Naive thymus-derived CD8-positive, alpha-beta T cell (primary cell): ENCODE data around the gene WIZ. TPM values are rescaled to one million over a fixed set of nuclear protein-coding genes. Genes with fewer than 3 reads are reported as not detected.
A peak's percentile ranks its signal among the peaks of the same experiment; 100 is the strongest.

Source experiments
- ATAC-seq, 2 donors: fragments of 150-1000 bp; cut with Tn5 transposase in 1 of 2; sonication (Bioruptor Pico), chemical (Tn5 transposase) in 1 of 2; 1 replicate in 1 of 2; 2 replicates in 1 of 2; pipeline ENCODE4 v1.10.0; 2021; ENCODE audit warnings: mild to moderate bottlenecking in 2 of 2, moderate library complexity in 2 of 2
- POLR2A ChIA-PET: fragments of 350-600 bp; sonication (Branson Sonifier 250); formaldehyde crosslinking; loops from one replicate; lab custom pipeline; 2021; ENCODE audit warnings: antibody characterized with exemption; lab: Charles Lee
- DNase-seq, 10 donors: peaks; one replicate each; pipeline versions ENCODE4 v3.0.0 to v3.0.0-alpha.2; 2020 to 2022
- H3K27ac Mint-ChIP-seq, 10 donors: one replicate each; pipeline ENCODE4 v1.8.0; 2020 to 2022; ENCODE audit warnings: mild to moderate bottlenecking in 10 of 10, mixed read lengths in 10 of 10, moderate library complexity in 4 of 10, inconsistent platforms in 1 of 10
- H3K27me3 Mint-ChIP-seq, 5 donors: one replicate each; pipeline ENCODE4 v1.8.0; 2021 to 2022; ENCODE audit warnings: mixed read lengths in 5 of 5
- H3K36me3 Mint-ChIP-seq, 3 donors: one replicate each; pipeline ENCODE4 v1.8.0; 2020 to 2022; ENCODE audit warnings: mixed read lengths in 3 of 3, mild to moderate bottlenecking in 2 of 3, inconsistent platforms in 1 of 3
- H3K4me1 Mint-ChIP-seq, 4 donors: one replicate each; pipeline ENCODE4 v1.8.0; 2021 to 2022; ENCODE audit warnings: mixed read lengths in 4 of 4
- H3K4me3 Mint-ChIP-seq, 10 donors: one replicate each; pipeline ENCODE4 v1.8.0; 2020 to 2022; ENCODE audit warnings: mild to moderate bottlenecking in 10 of 10, mixed read lengths in 10 of 10, moderate library complexity in 6 of 10, inconsistent platforms in 1 of 10
- H3K9me3 Mint-ChIP-seq, 9 donors: one replicate each; pipeline ENCODE4 v1.8.0; 2020 to 2022; ENCODE audit warnings: mixed read lengths in 9 of 9, mild to moderate bottlenecking in 3 of 9, inconsistent platforms in 1 of 9, moderate library complexity in 1 of 9
- polyA plus RNA-seq, 3 donors: library from polyadenylated mRNA; unstranded; fragments of 300-500 nt; fragmentation: Illumina TruSeq; gene quantifications; one replicate each; pipeline ENCODE4 v1.2.3, GENCODE V29; 2021
- total RNA-seq, 8 experiments: library from RNA in 2 of 8; stranded (reverse) in 2 of 8; gene quantifications; one replicate each; pipeline ENCODE4 v1.2.3 and lab custom pipeline; 2021 to 2026

The WIZ gene
- total and polyA plus RNA-seq, 5 experiments from 2014 or later = 0.57 to 32.6 (median 2.0) TPM

DNA sequence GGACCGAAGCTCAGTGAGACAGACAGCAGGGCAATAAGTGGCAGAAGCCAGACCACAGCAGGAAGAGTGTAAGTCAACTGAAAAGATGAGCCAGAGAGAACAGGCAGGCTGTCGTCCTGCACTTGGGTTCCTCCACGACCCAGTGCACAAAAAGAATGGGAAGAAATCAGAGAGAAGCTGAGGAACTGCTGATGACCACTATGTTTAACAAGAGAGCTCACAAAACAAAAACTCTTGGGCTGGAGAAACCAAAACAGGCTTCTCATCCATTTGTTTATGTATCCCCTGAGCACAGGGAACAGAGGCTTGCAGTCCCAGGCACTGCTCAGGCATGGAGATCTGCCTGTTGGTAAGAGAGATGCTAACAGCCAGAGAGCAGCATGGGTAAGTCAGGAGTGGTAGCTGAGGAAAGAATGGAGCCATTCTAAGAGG, 45.0 kb downstream of the WIZ start:
- Mint-ChIP-seq H3K27me3 (no peaks in the 10 kb centered on the region), H3K9me3 (no peaks in the 10 kb centered on the region), H3K27ac (peak overlapping the region in 9 of 10 donors; percentile 27 to 90 (median 69)), H3K4me1 (peaks cover 12 to 62% (median 50%) of the 10 kb centered on the region in 4 donors), H3K4me3 (peak overlapping the region in 6 of 10 donors; percentile 1 to 47 (median 32)), H3K36me3 (peaks cover 0 to 83% (median 2%) of the 10 kb centered on the region in 3 donors)
- ATAC-seq = no peak
- POLR2A ChIA-PET = interaction anchor here (0.6 to 0.7 kb wide), 2 partner anchors 18 to 161 kb away, joined by 3 to 6 read pairs; no protein-coding TSS in a partner anchor
- no peak for DNase-seq

GRCh38 chr19:15404097-15404779, 45.5 kb downstream of the WIZ start:
- DNase-seq (no peak), ATAC-seq (no peak)
- Mint-ChIP-seq H3K27ac (peak overlapping the region in 9 of 10 donors; percentile 27 to 90 (median 66)), H3K36me3 (peaks cover 0 to 83% (median 2%) of the 10 kb centered on the region in 3 donors), H3K27me3 (no peaks in the 10 kb centered on the region), H3K9me3 (no peaks in the 10 kb centered on the region), H3K4me1 (peaks cover 12 to 57% (median 45%) of the 10 kb centered on the region in 4 donors), H3K4me3 (peak overlapping the region in 6 of 10 donors; percentile 1 to 47 (median 32))
- POLR2A ChIA-PET = interaction anchor here (0.7 kb wide), 1 partner anchor 18 kb away, joined by 3 read pairs; no protein-coding TSS in a partner anchor

DNA sequence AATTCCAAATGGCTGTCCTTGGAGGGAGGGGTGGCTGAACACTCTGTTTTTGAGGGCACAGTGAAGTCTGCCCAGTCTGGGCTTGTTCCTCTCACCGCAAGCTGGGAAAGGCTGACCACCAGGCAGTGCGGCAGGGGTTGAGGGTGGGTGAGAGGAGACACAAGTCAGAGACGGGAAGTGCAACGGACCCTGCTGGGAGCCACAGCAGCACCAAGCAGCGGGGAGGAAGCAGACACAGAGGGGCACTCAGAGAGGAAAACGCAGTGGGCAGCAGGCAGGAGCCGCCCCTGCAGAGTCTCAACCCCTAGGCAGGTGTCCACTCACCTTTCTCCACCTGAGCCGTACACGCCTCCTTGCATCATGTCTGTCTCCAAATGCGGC, 46.6 kb downstream of the WIZ start:
- DNase-seq = no peak
- no peak overlapping the region for H3K27ac Mint-ChIP-seq
- H3K36me3 Mint-ChIP-seq = peaks cover 0 to 79% (median 2%) of the 10 kb centered on the region in 3 donors

GRCh38 chr19:15402411-15403150, 47.2 kb downstream of the WIZ start:
- H3K27ac Mint-ChIP-seq = no peak overlapping the region
- POLR2A ChIA-PET = no interaction called here
- H3K4me3 Mint-ChIP-seq = no peak overlapping the region
- H3K36me3 Mint-ChIP-seq = peaks cover 0 to 79% (median 5%) of the 10 kb centered on the region in 3 donors
- H3K27me3 Mint-ChIP-seq = no peaks in the 10 kb centered on the region
- DNase-seq = no peak
- H3K9me3 Mint-ChIP-seq = no peaks in the 10 kb centered on the region
- peaks cover 11 to 41% (median 29%) of the 10 kb centered on the region in 4 donors for H3K4me1 Mint-ChIP-seq
- no peak for ATAC-seq

More for the DNA sequence above, 46.6 kb downstream of the WIZ start:
- Mint-ChIP-seq H3K9me3 (no peaks in the 10 kb centered on the region), H3K4me1 (peaks cover 11 to 47% (median 35%) of the 10 kb centered on the region in 4 donors), H3K4me3 (no peak overlapping the region), H3K27me3 (no peaks in the 10 kb centered on the region)
- POLR2A ChIA-PET = no interaction called here
- no peak for ATAC-seq

GRCh38 chr19:15401397-15401710, 48.4 kb downstream of the WIZ start:
- ATAC-seq (no peak), DNase-seq (no peak)
- Mint-ChIP-seq H3K9me3 (no peaks in the 10 kb centered on the region), H3K36me3 (peaks cover 0 to 81% (median 13%) of the 10 kb centered on the region in 3 donors), H3K27me3 (no peaks in the 10 kb centered on the region), H3K27ac (no peak overlapping the region), H3K4me3 (no peak overlapping the region), H3K4me1 (peaks cover 17 to 30% (median 19%) of the 10 kb centered on the region in 4 donors)
- POLR2A ChIA-PET = no interaction called here

DNA sequence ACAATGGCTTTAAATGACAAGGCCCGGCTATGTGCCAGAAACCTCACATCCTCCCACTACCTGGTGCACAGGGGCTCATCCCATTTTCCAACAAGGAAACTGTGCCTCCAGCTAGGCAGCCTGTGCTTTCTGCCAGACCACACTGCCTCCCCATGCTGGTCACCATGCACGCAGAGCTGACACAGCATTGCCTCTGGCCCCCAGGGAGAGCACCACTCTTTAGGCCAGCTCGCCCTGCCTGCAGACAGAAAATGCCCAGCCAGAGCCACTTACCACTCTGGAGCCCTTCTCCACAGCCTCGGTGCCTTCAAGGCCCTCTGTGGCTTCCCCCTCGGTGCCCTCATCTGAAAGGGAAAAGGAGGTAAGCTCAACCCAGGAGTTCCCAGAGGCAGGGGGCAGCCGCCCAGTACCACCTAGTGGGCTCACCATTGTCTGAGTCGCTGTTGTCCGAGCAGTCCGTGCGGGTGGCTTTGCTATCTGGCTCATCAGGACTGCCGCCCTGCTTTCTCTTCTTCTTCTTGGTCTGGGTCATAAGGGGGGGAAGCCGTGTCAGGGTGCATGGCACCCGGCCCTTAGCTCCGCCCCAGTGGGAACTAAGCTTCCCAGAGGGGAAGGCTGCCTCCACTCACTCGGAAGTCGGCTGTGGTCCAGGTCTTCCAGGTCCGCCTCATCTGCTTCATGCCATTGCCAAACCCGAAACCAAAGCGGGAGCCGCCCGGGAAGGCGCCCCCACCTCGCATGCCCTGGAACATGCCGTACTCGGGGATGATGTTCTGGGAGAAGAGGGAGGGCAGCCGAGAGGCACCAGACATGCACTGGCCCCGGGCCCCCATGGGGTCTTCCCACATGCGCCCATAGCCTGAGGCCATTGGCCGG, 49.0 kb downstream of the WIZ start:
- peak overlapping the region in 1 of 10 donors; percentile 34 for H3K27ac Mint-ChIP-seq
- no peaks in the 10 kb centered on the region for H3K27me3 Mint-ChIP-seq
- peaks cover 12 to 25% (median 16%) of the 10 kb centered on the region in 4 donors for H3K4me1 Mint-ChIP-seq
- ATAC-seq (no peak), DNase-seq (no peak)
- POLR2A ChIA-PET = no interaction called here
- H3K4me3 Mint-ChIP-seq = no peak overlapping the region
- H3K9me3 Mint-ChIP-seq = no peaks in the 10 kb centered on the region
- peaks cover 0 to 81% (median 15%) of the 10 kb centered on the region in 3 donors for H3K36me3 Mint-ChIP-seq

- Mint-ChIP-seq H3K9me3 (no peaks in the 10 kb centered on the region), H3K27me3 (no peaks in the 10 kb centered on the region), H3K4me1 (peaks cover 5 to 15% (median 9%) of the 10 kb centered on the region in 4 donors), H3K36me3 (peaks cover 0 to 84% (median 14%) of the 10 kb centered on the region in 3 donors), H3K27ac (peak overlapping the region in 1 of 10 donors; percentile 36), H3K4me3 (no peak overlapping the region)
- ATAC-seq (no peak), DNase-seq (no peak)
- POLR2A ChIA-PET = no interaction called here
These were observed 50.1 kb downstream of the WIZ start for GRCh38 chr19:15399635-15400034.

DNA sequence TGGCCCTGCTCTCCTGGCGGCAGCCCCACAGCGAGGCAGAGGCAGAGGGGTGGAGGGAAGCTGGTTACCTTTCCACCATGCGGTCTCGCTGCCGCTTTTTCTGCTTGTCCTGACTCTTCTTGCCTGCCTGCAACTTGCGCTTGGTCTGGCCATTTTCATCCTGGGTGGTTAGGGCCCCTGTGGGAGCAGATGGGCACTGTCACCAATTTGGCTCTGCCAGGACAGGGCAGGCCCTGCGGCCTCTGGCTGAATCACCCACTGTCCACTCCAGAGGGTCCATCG, 50.6 kb downstream of the WIZ start:
- Mint-ChIP-seq H3K4me1 (peaks cover 1 to 11% (median 7%) of the 10 kb centered on the region in 4 donors), H3K27ac (no peak overlapping the region), H3K9me3 (no peaks in the 10 kb centered on the region), H3K27me3 (no peaks in the 10 kb centered on the region), H3K4me3 (no peak overlapping the region), H3K36me3 (peaks cover 0 to 84% (median 14%) of the 10 kb centered on the region in 3 donors)
- ATAC-seq = no peak
- POLR2A ChIA-PET = no interaction called here
- no peak for DNase-seq

GRCh38 chr19:15398501-15399233, 51.1 kb downstream of the WIZ start:
- no peak overlapping the region for H3K4me3 Mint-ChIP-seq
- H3K4me1 Mint-ChIP-seq = peaks cover 0 to 12% (median 7%) of the 10 kb centered on the region in 4 donors

DNA sequence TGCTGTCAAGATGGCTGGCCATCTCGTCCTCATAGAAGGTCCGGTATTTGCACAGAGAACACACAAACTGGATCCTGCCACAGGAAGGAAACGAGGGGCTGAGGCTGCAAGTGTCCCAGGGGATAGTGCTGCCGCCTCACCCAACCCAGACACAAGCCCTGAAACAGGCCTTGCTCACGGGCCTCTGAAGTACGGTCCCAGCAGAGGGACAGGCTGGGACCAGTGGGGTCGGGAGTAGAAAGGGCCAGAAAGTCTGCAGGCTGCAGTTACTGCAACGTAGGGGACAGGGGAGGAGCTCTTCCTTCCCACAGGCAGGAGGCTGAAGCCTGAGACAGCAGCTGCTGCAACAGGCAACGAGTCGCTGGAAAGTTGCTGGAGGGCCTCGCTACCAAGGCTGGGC, 52.0 kb downstream of the WIZ start:
- POLR2A ChIA-PET = no interaction called here
- no peaks in the 10 kb centered on the region for H3K27me3 Mint-ChIP-seq
- H3K36me3 Mint-ChIP-seq = peaks cover 0 to 86% (median 15%) of the 10 kb centered on the region in 3 donors
- peak overlapping the region in 1 of 10 donors; percentile 52 for H3K27ac Mint-ChIP-seq
- DNase-seq (no peak), ATAC-seq (no peak)
- H3K4me3 Mint-ChIP-seq = no peak overlapping the region
- peaks cover 0 to 9% (median 4%) of the 10 kb centered on the region in 4 donors for H3K4me1 Mint-ChIP-seq
- no peaks in the 10 kb centered on the region for H3K9me3 Mint-ChIP-seq

More at GRCh38 chr19:15398501-15399233, 51.1 kb downstream of the WIZ start:
- Mint-ChIP-seq H3K27me3 (no peaks in the 10 kb centered on the region), H3K36me3 (peaks cover 0 to 86% (median 14%) of the 10 kb centered on the region in 3 donors), H3K9me3 (no peaks in the 10 kb centered on the region), H3K27ac (no peak overlapping the region)
- no peak for ATAC-seq
- POLR2A ChIA-PET = interaction anchor here (0.5 kb wide), 1 partner anchor 84 kb away, joined by 6 read pairs; no protein-coding TSS in a partner anchor
- DNase-seq = no peak

DNA sequence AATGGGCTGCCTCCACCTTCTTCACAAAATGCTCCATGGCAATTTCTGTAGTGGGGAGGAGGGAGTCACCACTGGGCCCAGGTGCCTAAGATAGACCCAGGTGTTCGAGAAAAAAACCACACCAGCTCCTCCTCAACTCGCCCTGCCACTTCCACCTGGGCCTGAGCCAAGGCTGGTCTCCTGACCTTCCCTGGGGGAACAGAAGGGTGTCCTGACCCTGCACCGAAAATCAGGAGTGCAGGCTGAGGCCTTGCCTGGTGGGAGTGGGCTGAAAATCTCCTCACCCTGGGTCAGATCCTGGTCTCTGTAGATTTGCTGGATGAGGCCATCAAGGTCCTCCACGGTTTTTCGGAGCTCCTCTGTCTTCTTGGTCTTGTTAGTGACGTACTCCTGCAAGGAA, 52.5 kb downstream of the WIZ start:
- no peak for DNase-seq

DNA sequence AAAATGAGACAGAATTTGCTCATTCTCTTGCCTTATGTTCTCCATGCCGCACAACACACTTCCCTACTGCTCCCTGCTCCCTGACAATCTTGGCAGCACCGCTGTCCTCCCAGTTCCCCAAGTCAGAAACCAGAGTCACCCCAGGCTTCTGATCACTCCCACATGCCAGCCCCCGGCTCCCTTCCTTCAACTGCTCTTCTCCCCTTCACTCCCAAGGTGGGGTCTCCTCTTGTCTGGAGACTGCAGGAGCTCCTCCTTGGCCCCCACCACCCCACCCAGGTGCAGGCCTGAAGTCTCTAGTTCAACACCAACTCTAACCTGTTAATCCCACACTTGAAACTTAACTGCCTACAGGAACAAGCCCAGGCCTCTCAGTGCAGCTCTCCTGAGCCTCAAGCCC, 53.3 kb downstream of the WIZ start:
- H3K27me3 Mint-ChIP-seq = no peaks in the 10 kb centered on the region
- H3K4me3 Mint-ChIP-seq = no peak overlapping the region
- no peak for DNase-seq
- POLR2A ChIA-PET = no interaction called here
- ATAC-seq = no peak
- no peaks in the 10 kb centered on the region for H3K9me3 Mint-ChIP-seq
- peaks cover 0 to 87% (median 15%) of the 10 kb centered on the region in 3 donors for H3K36me3 Mint-ChIP-seq
- H3K4me1 Mint-ChIP-seq = peaks cover 0 to 9% (median 4%) of the 10 kb centered on the region in 4 donors
- peak overlapping the region in 6 of 10 donors; percentile 16 to 81 (median 59) for H3K27ac Mint-ChIP-seq

More for the DNA sequence above, 52.5 kb downstream of the WIZ start:
- H3K4me1 Mint-ChIP-seq = peaks cover 0 to 9% (median 4%) of the 10 kb centered on the region in 4 donors
- peaks cover 0 to 87% (median 15%) of the 10 kb centered on the region in 3 donors for H3K36me3 Mint-ChIP-seq
- POLR2A ChIA-PET = no interaction called here
- no peaks in the 10 kb centered on the region for H3K27me3 Mint-ChIP-seq
- no peak for ATAC-seq
- peak overlapping the region in 4 of 10 donors; percentile 52 to 80 (median 58) for H3K27ac Mint-ChIP-seq
- H3K4me3 Mint-ChIP-seq = no peak overlapping the region
- H3K9me3 Mint-ChIP-seq = no peaks in the 10 kb centered on the region
